H1 (cell line): ENCODE results near the gene FAM240A. TPM values are rescaled to one million over a fixed set of nuclear protein-coding genes. Genes with fewer than 3 reads are reported as not detected.

Source experiments
- HDAC6 ChIP-seq: IDR thresholded peaks from one replicate; pipeline ENCODE4 v1.7.1; 2012; ENCODE audit warnings: low read depth, mild to moderate bottlenecking, inconsistent platforms, low read length, moderate library complexity
- JUN ChIP-seq: IDR thresholded peaks from 2 replicates; pipeline ENCODE4 v1.6.1; 2011; ENCODE audit warnings: low read depth, mild to moderate bottlenecking, improper control_type of control experiment, low read length
- POLR2A ChIP-seq, 2 experiments: IDR thresholded peaks; 1 replicate in 1 of 2; 2 replicates in 1 of 2; pipeline ENCODE4 v1.6.1; 2011; ENCODE audit warnings: low read depth in 2 of 2, low read length in 2 of 2, mild to moderate bottlenecking in 2 of 2; ENCODE audit errors: control extremely low read depth in 1 of 2
- polyA plus RNA-seq, 7 experiments: library from polyadenylated mRNA; depleted of rRNA in 3 of 7; stranded (reverse) in 5 of 7; unstranded in 2 of 7; fragments of >200 nt in 5 of 7; fragments of 200-250 nt in 2 of 7; gene quantifications; 1 replicate in 5 of 7; 2 replicates in 1 of 7; 4 replicates in 1 of 7; pipeline versions ENCODE4 v1.2.1 to v1.2.3, GENCODE V29; 2011 to 2013; ENCODE audit warnings: missing spikeins in 2 of 7, mixed read lengths in 2 of 7
- total RNA-seq: library from RNA; stranded (reverse); fragmentation: NEBNext Ultra II Directional; extraction: Animal tissue kit (Norgen Biotek cat#: 25700); gene quantifications from 2 replicates; pipeline ENCODE4 v1.2.1, GENCODE V29; 2021

The FAM240A gene
- total and polyA plus RNA-seq, 2 of the 8 experiments (the other 6 are each of a cell fraction or from before 2014, with no cell fraction given), result 0.08 TPM; not detected in 1

DNA sequence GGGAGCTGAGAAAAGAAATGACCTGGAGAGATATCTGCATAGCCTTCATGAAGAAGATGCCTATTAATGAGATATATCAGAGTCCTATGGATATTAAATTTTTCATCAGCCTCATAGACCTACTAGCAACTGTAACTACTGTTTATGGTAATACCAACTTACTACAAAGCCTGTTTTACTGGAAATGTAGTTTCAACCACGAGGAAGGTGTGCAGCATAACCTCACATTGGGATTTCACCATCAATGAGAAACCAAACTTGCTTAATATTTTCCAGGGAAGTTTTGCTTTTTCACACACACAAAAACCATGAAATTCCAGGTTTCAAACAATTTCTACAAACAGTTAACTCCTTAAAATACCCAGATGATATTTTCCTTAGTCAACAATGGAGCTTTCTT, 31.4 kb downstream of the FAM240A start (continued):
- TF ChIP-seq JUN, result no peak
- TF ChIP-seq HDAC6, result no peak
- TF ChIP-seq POLR2A (IDR thresholded peaks at IDR 0.05; ENCODE audit: control extremely low read depth in 1 of 2, low read depth in 2 of 2, low read length in 2 of 2), result no peak
